NB4 (cell line): ENCODE data around the gene CD38.

ENCODE experiments used
- POLR2A ChIP-seq: IDR thresholded peaks from 2 replicates; pipeline ENCODE4 v1.6.1; 2011; ENCODE audit warnings: mild to moderate bottlenecking; ENCODE audit not compliant: insufficient read length; ENCODE audit errors: extremely low read depth
- TF ChIP-seq, protein P1 (sequence below): IDR thresholded peaks from one replicate; pipeline ENCODE4 v1.5.1; 2012; ENCODE audit warnings: low read depth, low read length
- TF ChIP-seq, protein P2 (sequence below): IDR thresholded peaks from 2 replicates; pipeline ENCODE4 v1.6.1; 2011; ENCODE audit warnings: low read depth, low read length

DNA sequence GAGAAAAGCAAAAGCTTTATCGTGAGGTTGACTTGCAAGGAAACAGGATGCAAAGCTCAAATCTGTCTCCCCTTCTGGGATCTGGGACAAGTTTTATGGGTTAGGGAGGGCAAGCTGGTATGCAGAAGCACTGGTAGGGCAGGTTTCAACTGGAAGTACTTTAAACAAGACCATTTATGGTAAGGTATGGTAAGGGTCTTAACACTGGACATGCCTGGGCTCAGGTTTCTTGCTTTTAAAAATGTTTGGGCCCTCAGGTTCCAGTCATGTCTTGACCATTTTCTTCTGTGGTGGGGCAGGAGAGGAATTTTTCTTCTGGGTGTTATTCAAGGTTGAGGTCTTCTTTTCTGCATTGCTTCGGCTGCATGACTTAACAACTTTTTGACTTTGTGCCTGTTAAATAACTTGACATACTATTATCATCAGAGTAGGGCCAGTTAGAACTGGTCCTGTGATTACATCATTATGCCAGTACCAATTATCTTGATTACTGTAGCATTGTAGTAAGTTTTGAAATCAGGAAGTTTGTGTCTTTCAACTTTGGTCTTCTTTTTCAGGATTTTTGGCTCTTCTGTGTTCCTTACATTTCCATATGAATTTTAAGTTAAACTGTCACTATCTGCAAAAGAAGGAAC, 33.7 kb downstream of the CD38 start:
- TF ChIP-seq, protein P1, sequence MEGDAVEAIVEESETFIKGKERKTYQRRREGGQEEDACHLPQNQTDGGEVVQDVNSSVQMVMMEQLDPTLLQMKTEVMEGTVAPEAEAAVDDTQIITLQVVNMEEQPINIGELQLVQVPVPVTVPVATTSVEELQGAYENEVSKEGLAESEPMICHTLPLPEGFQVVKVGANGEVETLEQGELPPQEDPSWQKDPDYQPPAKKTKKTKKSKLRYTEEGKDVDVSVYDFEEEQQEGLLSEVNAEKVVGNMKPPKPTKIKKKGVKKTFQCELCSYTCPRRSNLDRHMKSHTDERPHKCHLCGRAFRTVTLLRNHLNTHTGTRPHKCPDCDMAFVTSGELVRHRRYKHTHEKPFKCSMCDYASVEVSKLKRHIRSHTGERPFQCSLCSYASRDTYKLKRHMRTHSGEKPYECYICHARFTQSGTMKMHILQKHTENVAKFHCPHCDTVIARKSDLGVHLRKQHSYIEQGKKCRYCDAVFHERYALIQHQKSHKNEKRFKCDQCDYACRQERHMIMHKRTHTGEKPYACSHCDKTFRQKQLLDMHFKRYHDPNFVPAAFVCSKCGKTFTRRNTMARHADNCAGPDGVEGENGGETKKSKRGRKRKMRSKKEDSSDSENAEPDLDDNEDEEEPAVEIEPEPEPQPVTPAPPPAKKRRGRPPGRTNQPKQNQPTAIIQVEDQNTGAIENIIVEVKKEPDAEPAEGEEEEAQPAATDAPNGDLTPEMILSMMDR, result no peak
- no peak for TF ChIP-seq POLR2A
- TF ChIP-seq, protein P2, sequence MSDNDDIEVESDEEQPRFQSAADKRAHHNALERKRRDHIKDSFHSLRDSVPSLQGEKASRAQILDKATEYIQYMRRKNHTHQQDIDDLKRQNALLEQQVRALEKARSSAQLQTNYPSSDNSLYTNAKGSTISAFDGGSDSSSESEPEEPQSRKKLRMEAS, result no peak
